HG03103 (cell line): ENCODE measurements around the gene APRT.

Experiments
- ATAC-seq: cut with Tn5 transposase; IDR thresholded peaks from one replicate; pipeline ENCODE4 v1.9.1; 2021; ENCODE audit warnings: low read depth; ENCODE audit not compliant: unreplicated experiment

Gene APRT

DNA sequence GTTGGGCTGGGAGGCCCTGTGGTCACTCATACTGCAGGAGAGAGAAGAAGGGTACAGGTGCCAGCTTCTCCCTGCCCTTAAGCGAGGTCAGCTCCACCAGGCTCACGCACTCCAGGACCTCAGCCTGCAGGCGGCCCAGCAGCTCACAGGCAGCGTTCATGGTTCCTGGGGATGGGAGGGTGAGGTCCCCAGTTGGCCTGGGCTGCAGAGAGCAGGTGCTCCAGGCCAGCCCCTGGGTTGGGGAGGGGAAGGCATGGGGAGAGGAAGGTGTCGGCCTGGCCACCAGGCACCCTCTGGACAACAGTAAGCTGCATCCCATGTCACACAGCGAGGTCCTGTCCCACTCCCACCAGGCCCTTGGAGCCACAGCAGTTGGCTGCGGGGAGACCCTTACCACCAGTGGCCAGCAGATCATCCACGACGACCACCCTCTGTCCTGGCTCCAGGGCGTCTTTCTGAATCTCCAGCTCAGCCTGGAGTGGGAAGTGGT lies 2.0 kb downstream of the APRT start:
- ATAC-seq, result no peak

DNA sequence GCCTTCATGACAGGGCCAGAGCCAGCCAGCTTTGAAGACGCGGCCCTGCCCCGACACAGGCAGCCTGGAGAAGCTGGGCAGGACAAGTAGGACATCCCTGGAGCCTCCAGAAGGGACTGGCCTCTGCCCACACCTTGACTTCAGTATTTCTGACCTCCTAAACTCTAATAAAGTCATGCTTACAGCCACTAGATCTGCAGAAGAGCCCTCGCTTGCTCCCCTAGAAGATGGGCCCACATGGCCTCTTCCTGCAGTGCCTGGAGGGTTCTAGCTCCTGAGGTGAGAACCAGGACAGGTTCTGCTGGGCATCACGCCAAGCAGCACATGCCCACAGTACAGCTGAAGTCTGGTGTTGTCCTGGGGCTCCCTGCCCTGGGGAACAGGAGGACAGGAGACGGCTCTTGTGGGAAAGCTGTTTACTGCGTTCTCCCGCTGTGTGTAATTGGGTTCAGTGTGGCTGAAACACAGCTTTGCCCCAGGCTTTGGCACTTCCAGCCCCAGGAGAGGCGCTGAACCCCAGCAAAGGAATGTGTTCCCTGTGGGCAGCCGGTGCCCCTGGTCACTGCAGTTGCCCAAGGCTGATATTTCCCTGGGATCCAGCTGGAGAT lies 2.6 kb downstream of the APRT start:
- no peak for ATAC-seq

DNA sequence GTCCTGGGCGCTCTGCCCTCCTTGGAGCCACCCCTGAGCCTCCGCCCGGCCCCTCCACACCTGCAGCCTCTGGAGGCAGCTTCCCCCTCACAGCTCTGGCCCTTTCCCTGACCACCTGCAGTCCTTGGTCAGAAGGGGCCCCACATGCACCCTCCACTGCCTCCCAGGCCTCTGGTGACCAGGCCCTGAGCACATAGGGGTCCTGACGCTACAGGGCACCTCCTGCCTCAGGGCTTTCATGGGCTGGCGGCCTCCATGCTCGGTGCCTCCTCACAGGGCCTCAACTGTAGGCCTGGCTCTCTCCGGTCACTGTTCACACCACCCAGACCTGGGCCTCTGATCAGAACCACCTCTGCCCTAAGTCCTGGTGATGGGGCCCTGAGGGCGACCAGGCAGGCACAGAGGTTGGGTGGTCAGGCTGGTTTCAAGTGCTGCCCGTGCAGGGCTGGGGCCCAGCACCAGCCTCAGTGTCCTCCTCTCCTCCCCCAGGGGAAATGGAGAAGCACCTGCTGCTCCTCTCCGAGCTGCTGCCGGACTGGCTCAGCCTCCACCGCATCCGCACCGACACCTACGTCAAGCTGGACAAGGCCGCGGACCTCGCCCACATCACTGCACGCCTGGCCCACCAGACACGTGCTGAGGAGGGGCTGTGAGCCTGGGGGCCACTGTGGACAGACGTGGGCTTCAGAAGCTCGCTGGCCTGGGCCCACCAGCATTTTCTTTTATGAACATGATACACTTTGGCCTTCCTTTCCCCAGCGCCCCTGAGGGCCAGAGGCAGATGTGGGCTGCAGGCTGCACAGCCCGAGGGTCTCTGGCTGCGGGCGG lies 3.9 kb downstream of the APRT start:
- no peak for ATAC-seq

DNA sequence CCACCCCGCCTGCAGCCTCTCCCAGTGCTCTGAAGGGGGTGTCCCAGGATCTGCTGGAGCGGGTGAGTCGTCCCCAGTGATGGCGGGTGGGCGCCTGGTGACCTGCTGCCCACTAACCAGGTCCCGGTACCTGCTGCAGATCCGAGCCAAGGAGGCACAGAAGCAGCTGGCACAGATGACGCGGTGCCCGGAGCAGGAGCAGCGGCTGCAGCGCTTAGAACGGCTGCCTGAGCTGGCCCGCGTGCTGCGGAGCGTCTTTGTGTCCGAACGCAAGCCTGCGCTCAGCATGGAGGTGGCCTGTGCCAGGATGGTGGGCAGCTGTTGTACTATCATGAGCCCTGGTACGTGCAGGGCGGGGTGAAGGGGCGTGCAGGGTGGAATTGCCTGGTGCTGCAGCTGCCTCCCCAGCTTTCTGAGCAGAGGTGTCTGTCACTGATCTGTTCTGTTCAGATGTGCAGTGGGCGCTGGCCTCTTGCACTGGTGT lies 4.5 kb downstream of the APRT start:
- no peak for ATAC-seq

DNA sequence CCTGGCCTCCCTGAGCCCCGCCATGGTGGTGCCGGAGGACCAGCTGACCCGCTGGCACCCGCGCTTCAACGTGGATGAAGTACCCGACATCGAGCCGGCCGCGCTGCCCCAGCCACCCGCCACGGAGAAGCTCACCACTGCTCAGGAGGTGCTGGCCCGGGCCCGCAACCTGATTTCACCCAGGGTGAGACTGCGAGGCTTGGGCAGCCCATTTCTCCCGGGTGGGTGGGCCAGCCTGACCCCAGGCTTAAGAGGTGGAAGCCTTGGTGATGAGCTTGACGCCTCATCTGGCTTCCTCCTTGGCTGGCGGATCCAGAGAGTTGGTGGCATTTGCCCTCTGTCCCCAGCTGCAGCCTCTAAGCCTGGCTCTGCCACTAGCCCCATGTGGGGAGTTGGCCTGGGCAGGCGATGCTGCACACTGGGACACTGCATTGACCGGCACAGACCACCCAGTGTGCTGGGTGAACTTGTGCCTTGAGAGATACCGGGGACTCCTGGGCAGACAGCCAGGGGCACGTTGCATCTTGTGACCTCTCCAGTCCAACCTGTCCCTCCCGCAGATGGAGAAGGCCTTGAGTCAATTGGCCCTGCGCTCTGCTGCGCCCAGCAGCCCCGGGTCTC lies 5.1 kb downstream of the APRT start:
- no peak for ATAC-seq

DNA sequence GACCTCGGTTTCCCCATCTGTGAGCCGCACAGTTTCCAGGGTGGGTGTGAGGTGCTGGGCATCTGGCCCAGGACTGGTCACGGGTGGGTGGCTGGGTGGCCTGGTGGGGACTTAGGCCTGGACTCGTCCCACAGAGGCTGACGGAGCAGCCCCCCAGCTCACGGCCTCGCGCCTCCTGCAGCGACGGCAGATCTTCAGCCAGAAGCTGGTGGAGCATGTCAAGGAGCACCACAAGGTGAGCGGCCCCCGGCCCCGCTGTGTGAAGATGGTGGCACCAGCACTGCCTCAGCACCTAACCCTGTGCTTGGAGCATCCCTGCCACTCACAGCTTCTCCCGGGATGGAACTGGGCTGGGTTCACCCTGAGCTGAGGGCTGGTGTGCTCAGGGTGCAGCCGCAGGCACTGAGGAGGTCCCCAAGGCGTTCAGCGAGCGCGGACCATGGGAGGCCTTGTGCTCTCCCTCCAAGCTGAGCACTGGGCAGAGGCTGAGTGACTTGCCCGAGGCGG lies 5.8 kb downstream of the APRT start:
- ATAC-seq, result no peak

DNA sequence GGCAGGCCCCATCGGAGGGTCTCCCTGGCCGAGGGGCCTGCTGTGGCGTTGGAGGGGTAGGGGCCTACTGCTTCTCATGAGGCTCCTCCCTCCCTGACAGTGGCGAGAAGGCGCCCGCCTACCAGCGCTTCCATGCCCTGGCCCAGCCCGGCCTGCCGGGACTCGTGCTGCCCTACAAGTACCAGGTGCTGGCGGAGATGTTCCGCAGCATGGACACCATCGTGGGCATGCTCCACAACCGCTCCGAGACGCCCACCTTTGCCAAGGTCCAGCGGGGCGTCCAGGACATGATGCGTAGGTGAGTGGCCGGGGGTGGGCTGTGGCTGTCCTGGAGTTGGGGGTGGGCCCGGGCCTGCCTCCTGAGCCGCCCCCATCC lies 6.4 kb downstream of the APRT start:
- no peak for ATAC-seq

DNA sequence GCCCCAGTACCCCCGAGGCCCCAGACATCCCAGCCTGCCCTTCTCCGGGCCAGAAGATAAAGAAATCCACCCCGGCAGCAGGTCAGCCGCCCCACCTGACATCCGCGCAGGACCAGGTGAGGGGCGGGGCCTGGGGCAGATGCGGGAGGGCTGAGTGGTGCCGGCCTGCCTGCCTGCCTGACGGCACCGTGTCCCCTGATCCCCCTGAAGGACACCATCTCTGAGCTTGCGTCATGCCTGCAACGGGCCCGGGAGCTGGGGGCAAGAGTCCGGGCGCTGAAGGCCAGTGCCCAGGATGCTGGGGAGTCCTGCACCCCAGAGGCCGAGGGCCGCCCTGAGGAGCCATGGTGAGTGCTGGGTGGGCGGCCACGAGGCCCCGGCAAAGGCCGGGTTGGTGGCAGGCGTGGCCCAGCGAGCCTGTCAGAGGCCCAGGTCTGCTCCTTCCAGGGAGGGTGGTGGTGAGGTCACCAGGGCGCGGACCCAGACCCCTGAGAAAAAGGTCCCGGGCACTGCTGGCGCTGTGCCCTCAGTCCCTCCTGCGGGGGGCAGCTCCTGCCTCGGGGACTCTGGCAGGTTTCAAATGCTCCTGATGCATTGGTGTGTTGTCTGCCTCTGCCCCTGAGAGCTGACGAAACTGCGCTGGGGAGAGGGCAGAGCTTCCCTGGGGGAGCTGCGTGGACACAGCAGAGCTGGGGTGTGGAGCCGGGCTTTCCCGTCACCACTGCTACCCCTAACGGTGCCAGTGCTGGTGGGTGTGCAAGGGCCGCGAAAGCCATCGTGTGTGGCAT lies 7.0 kb downstream of the APRT start:
- no peak for ATAC-seq

DNA sequence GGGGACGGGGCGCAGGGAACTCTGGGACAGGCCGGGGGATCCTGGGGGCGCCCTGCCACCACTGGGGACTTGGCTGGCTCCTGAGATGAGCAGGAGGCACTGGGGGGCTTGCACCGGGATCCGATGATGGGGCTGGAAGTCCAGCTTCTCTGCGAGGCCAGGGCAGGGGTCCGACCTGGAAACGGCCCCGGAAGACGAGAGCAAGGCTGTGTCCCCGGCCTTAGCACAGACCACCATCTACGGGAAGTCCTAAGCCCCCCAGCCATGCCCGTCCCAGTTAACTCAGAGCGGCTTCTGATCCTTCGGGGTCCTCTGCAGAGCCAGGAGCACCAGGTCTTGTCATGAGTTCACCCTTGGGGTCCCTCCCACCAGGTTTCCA lies 7.6 kb downstream of the APRT start:
- ATAC-seq, result no peak

DNA sequence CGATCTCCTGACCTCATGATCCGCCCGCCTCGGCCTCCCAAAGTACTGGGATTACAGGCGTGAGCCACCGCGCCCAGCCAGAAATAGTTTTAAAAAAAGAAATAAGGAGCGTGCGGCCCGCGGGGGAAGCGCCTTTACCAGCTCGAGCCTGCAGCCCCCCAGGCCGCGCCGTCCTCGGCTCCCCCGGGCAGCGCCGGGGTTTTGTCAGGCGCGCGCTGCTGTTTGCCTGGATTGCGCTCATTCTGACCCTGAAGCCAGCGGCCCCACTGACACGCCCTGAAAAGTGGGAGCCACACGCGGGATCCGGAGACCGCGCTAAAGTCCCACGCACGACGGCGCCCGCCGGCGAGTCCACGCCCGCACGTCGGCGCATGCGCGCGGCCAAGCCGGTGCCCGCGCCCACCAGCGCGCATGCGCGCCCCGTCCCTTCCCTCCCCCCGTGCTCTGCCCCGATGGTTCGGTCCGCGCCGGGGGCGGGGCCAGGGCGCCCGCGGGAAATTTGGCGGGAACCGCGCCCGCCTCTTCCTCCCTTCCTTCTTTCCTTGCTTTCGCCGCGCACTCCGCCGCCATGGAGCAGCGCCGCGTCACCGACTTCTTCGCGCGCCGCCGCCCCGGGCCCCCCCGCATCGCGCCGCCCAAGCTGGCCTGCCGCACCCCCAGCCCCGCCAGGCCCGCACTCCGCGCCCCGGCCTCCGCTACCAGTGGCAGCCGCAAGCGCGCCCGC lies 8.3 kb downstream of the APRT start, which contains the start of gene CDT1:
Gene CDT1 (plus strand): TSS at position 526 of the 724 bp plus-strand sequence. CDS start 43 bp downstream, at position 569.
- no peak for ATAC-seq

DNA sequence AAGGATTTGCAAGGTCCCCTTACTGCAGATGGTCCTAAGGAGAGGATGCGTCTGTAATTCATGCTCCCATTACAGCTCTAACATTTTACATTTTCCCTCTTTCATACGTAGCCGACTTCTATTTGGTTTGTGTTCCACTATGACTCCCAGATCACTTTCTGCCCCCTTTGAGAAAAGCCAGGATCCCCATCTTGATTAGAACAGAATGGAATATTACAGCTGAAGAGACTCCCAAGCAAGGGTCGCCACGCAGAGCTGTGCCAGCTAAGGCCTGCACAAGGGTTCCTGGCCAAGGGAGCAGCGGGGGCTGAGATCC lies 11.5 kb downstream of the APRT start:
- ATAC-seq, result no peak

DNA sequence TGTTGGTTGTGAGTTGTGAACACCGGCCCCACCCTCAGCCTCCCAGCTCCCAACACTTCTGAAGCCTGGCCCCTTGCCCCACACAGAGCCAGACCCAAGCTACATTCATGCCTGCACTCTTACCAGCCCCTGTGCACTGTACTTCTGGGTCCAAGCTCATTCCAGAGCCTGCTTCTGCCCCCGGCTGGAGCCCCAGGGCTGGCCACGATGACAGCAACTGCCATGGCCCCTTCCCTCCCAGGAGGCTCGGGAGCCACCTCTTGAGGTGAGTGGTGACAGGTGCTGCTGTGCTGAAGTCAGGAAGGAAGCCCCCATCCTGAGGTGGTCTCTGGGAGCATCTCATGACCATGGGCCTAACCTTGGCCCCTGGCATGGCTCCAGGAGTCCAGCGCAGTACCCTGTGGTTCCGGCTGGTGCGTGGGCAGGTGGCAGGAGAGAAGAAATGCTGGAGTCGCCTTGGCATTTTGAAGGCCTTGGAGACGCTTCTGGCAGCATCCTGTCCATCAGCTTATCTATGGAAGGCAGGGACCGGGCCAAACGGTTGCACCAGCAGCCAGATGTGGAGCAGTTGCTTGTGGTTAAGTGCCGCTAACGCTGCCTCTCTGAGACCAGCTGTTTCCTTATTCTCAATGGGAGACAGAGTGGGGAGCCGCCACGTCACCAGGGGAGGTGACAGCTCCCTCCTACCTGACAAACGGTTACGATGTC lies 12.0 kb downstream of the APRT start:
- no peak for ATAC-seq

DNA sequence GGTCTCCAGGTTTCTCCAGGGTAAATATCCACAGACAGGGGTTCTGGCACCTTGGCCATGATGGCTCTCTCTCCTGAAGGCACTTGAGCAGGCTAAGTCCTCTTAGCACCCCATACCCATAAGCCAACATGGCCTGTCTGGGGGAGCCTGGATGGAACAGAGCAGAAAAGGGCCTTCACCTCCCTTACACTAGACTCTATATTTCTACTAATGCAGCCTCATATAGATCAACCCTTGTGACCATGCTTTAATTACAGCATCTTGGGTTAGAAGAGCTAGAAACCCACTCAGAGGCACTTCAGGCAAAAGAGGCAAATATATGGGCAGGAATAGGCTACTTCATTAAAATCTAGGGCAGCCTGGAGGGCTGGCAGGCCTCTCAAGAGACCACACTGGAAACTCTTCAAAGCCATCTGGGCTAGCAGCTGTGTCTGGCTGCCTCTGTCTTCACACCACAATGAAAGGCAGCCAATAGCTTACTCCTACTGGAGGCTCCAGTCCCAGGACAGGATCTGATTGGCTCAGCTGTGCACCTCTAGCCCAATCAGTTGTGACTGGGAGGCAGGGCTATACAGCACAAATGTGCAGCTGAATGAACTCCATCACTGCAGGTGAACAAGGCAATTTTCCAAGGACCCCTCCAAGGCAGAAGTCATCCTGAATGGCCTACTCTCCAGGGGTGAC lies 12.8 kb downstream of the APRT start:
- ATAC-seq, result no peak

DNA sequence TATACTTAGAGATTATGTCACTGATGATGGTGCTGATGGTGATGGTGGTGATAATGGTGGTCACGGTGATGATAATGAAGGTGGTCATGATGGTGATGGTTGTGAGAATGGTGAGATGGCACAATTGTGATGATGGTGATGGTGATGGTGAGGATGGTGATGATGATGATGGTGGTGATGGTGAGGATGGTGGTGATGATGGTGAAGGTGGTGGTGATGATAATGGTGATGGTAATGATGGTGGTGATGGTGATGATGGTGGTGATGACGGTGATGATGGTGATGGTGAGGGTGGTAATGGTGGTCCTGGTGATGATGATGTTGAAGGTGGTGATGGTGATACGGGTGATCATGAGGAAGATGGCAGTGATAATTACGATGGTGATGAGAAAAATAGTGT lies 13.7 kb downstream of the APRT start:
- no peak for ATAC-seq

DNA sequence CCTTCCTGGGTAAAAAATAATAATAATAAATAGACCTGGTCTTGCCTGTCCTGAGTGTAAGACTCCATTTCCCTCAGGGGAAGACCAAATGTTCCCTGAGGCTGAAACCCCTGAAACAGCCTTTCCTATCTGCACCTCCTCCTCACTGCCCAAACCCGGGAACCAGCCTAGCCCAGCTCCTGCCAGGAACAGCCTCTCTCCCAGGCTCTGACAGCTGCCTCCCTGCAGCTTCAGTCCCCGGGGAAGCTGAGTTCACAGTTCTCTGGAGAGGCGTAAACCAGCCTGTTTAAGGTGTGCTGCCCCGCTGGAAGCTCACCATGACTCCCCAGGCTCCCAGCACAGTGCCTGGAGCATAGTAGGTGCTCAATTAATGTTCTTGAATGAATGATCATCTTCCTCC lies 15.4 kb downstream of the APRT start:
- no peak for ATAC-seq

DNA sequence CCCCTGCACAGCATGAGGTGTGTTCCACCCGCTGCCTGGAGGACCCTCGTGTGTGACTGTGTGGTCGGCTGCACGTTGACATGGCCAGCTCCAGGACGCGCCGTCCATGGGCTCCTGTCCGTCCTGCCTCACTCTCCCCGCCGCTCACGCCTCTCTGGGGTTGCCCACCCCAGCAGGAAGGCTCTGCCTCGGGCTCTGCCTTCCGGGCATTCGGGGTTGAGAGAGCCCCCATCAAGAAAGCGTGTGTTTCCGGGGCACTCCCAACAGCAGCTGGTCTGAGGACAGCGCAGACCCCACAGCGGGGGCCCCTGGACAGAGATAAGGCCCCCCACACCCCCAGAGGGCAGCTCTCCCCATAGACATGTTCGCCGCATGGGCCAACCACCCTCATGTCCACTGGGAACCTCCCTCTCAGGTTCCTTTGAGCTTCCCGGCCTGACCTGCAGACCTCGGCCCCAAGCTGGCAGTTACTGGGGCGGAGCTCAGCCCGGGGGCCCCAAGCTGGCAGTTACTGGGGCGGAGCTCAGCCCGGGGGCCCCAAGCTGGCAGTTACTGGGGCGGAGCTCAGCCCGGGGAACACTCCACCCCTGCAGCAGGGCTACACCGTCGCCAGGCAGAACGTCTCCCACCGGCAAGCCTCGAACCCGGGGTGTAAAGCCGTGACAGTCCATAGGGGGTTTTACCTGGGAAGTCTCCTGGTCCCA lies 18.3 kb downstream of the APRT start:
- ATAC-seq, result no peak

DNA sequence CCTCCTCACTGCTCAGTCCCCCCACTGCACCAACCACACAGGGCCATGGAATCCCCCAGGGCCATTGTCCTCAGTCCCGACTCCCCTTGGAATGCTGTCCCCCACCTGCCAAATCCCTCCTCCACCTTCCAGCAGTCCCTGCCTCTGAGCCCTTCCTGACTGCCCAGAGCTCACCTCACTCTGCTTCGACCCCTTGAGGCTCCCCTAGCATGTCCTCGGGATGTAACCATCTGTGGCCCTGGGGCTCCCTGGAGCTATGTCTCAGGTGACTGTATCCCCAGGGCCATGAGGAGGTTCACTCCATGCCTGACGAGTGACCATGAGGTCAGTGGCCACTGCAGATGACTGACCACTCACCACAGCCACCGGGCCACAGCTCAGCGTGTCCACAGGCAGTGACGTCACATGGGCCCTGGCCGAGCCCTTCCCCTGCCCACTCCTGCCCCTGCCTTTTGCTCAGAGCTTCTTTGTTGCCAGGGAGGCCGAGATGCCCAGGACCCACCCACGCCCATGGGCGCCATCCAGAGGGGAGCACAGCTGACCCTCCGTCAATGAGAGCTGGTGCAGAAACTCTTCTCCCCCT lies 19.0 kb downstream of the APRT start:
- no peak for ATAC-seq

DNA sequence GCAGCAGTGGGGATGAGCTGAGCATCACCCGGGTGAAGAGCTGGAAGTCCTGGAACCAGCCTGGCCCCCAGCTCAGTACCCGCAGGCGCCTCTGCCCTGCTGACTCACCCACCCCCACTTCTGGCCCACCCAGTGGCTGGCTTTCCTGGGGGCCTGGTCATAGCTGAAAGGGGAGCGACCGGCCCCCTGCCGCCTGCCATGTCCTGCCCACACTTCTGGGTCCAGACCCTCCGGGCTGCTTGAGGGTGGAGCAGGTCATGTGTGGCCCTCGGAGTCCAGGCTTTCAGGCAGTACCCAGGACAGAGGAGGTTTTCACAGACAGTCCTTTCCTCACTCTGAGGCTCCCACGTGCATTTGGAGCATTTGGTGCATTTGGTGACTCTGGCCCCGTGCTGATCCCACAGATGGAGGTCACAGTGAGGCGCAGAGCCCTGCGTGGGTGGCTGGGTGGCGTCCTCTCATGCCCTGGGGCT lies 19.6 kb downstream of the APRT start:
- no peak for ATAC-seq
